DMS79 (cell line): ENCODE results near the gene NDST4.

Experiments used
- DNase-seq: peaks from one replicate; lab custom pipeline; 2025; lab: John Stamatoyannopoulos, UW

The NDST4 gene

DNA sequence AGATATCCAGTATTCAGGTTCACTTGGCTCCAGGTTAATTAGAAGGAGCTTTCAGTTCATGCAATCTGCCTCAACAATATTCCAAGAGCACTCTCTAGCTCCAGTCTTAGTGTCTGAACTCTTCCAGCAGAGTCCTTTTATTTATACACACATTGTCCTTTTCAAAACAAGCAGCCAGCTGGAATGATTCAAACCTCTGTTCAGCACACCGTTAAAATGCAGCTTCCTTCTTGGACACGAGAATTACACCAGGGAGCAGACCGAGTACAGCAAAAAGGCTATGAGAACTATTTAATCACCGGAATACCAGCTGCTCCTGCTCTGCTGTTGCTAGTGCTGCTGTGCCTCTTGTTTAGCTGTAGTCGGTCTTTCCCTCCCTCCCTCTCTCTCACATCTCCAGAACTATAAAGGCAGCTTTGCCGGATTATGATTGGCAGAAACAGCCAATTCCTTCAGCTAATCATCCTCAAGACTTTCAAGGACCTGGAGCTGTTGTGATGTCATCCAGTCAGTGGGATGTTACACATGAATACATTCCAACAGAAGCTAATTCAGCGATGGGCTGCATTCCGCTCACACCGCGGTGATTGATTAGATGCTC, at the start of gene NDST4:
NDST4 (minus strand) TSS at position 115 of the 601 bp plus-strand sequence. CDS start 36,584 bp downstream, outside the sequence.
- DNase-seq, result no peak

DNA sequence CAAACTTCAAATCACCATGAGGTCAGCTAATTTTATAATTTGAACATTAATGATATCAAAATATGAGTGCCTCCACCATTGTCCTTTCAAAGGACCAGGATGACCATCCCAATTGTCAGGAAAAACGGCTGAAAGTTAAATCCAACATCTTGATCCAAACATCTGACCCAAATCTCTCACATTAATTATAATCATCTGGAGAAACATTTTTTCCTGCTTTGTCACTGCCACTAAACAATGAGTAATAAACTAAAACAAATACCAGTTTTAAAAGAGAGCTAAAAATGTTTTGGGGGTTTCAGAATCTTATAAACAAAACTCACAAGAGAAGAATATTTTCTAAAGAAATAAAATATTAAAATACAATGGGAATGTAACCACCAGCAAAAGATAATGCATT, 45.7 kb upstream of the NDST4 start:
- DNase-seq, result no peak

DNA sequence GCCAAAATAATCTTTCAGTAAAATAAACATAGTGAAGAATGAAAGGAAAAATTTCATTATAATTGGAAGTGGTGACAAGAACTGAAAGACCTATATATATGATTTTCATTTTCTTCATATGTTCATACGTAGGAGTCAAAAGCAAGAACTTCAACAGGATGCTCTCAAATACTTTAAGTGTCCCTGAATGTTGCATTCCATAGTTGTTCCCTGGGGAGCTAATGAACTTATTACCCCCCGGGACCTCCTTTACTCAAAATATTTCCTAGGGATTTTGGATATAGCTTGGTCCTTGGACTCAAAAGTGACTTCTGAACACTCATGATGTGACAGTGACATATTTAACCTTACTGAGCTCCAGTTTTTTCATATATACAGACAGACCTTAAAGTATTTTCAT, 44.9 kb upstream of the NDST4 start:
- DNase-seq, result no peak

DNA sequence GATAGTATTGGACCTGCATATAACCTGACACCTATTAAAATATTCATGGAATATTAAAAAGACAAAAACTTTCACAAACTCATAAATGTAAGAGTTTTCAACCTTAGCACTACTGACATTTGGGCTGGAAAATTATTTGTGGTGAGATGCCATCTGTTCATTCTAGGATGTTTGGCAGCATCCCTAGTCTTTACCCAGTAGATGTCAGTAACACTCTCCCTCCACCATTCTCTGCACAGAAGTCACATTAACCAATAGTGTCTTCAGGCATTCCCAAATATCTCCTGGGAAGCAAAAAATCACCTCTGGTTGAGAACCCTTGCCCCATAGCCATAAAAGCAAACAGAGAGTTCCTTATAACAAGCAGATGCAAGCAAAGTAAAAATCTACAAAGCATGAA, 41.4 kb upstream of the NDST4 start:
- DNase-seq, result no peak

DNA sequence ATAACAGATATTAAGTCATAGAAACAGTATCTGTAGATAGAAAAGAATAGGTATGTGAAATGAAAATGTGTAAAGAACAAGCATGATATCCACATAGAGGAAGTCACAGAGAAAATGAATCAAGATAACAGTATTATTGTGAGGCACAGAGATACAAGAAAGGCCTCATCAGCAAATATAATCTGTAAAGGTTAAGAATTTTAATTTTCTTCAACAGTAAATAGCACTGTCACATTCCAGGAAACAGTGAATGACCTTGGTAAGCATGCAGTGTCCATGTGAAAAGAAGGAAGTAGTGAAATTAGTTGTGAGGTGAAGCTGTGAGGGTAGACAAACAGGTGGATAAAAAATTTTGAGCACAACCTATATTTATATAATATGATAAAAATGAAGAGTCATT, 39.5 kb upstream of the NDST4 start:
- DNase-seq, result no peak

DNA sequence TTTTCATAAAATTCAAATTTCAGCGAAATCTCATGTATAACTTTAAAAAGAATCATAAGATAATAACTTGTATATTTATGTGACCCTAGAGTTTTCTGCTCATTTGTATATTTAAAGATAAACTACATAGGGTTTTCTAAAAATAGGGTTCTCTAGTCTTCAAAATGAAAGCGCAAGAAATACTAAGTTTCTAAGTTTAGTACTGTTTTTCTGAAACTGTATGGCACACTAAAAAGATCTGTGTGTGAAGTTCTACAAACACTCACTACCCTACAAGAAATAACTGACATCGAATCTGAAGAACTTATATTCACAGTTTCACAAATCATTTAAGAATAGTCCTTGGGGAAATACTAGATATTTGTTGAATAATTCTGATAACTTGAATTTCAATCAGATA, 38.7 kb upstream of the NDST4 start:
- DNase-seq, result no peak

DNA sequence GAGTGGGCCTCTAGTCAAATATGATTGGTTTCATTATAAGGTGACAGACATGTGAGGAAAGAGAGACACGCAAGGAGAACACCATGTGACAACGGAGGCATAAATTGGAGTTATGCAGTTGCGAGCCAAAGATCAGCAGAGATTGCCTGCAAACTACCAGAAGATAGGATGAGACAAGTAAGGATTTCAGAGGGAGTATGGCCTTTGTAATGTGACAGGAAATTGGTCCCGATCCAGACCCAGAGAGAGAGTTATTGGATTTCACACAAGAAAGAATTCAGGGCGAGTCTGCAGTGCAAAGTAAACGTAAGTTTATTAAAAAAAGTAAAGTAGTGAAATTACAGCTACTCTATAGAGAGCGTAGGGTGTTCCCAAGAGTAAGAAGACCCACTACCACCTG, 35.7 kb upstream of the NDST4 start:
- no peak for DNase-seq

DNA sequence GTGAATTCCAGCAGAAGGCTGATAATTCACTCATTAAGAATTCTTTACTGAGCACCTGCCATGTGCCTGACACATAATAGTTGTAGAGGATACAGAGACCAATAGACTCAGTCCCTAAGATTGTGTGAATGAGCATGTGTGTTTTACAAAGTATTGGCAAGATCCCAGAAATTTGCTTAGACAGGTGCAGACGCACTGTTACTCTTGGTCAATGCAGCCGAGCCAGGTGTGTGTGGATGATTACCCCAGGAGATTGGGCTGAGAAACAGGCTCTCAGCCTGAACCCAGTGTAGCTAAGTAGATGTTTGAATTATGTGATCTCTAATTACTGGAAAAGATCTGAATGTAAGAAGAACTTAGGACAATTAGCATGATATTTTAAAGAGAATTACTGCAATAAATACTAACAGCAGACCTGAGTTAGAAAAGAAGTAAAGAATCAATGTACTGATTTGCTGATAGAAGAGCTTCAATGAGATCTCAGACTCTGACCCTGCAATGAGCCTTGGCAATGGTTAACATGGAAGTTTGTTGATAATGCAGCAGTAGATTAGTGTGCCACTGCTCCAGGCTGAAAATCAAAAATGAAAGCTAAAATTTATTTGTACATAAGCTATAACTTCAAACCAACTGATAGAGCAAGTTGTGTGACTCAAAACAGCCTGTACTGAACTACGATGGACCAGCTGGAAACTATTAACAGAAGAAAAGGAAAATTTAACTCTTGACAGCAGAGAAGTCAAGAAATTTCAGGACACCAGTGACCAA, 32.2 kb upstream of the NDST4 start:
- no peak for DNase-seq

DNA sequence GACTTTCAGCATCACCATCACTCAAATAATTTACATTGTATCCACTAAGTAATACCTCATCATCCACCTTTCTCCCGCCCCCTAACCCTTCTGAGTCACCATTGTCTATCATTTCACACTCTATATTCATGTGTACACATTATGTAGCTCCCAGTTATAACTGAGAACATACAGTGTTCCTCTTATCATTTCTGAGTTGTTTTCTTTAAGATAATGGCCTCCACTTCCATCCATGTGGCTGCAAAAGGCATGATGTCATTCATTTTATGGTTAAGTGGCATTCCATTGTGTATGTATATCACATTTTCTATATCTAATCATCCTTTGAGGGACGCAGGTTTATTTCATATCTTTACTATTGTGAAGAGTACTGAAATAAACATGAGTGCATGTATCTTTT, 14.6 kb upstream of the NDST4 start:
- DNase-seq, result no peak

DNA sequence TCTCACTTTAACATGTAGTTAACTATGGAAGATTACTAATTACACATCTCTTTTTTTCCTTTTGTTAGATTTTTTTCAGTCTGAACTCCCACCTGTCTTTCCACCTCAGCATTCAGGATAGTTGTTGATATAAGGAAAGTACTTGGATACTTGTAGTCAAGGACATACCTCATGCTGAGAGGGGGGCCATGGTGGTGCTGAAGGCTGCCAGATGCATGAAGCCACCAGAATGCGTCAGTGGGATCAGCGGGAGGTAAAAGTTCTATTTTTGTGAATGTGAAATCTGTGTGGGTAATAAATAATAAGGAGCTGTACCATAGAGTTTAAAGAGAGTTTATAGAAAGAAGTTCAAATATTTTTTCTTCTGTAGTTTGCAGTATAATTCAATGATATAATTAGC, 13.1 kb upstream of the NDST4 start:
- DNase-seq, result no peak

DNA sequence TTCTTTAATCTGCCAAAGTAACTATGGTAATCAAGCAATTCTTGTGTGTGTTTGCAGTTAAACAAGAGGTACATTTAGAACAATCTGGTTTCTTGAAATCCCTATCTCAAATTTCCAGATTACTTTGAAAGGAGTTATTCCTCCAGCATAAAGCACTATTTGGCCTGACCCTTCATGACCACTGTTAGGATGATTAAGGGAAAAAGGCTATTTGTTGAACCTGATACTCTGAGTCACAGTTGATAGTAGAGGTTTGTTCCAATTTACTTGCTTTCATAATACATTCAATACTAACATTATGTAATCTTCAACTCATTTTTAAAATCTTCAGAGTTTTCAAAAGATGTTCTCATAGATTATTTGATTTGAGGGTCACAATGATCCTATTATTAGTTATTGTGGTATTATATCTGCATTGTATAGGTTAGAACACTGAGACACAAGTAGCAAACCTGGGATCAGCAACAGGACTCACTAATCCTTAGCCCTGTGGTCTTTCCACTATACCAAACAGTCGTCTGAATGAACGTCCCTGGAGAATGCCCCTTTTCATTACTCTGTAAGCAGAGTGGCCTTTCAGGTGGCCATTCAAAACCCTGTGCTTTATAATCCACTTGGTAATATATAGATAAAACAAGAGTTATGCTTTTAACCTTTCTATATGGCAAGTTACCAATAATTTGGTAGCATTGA, 8.1 kb upstream of the NDST4 start:
- no peak for DNase-seq

DNA sequence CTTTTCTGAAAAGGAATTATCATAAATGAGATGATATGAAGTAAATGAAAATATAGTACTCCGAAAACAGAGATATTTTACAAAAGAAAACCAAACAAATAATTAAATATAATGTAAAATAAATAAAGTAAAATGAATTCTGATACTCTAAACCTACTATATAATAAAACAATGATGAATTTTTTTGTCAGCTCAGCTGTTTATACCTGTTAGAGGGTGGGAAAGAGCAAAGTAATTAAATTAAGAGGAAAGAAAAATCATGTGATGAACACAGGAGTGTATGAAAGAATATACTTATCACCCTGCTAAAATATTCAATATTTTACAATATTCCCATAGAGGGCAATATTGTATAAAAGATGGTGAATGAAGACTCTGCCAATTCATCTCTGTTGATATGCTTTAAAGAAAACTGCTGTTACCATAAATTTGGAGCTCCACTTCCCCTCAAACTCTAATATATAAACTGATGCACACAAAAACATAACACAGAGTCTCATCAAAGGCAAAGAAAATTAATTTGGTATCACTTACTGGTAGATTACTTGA, 6.5 kb upstream of the NDST4 start:
- no peak for DNase-seq

DNA sequence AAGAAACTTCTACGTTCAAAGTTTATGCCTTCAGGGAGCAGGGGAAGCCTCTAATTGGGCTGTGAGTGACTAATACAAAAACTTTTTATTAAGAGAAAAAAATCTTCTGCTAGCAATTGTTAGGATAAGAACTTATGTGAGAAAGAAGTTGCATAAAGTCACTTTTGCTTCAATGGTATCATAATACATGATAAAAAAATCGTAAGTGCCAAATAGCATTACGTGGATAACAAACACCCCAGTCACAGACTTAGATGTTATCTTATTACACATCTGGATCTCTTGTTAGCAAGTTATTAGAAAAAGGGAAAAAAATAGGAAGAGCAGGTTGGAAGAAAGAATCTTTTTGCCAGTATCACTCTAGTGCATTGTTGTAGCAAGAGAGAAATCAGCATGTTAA, 4.2 kb upstream of the NDST4 start:
- DNase-seq, result no peak

DNA sequence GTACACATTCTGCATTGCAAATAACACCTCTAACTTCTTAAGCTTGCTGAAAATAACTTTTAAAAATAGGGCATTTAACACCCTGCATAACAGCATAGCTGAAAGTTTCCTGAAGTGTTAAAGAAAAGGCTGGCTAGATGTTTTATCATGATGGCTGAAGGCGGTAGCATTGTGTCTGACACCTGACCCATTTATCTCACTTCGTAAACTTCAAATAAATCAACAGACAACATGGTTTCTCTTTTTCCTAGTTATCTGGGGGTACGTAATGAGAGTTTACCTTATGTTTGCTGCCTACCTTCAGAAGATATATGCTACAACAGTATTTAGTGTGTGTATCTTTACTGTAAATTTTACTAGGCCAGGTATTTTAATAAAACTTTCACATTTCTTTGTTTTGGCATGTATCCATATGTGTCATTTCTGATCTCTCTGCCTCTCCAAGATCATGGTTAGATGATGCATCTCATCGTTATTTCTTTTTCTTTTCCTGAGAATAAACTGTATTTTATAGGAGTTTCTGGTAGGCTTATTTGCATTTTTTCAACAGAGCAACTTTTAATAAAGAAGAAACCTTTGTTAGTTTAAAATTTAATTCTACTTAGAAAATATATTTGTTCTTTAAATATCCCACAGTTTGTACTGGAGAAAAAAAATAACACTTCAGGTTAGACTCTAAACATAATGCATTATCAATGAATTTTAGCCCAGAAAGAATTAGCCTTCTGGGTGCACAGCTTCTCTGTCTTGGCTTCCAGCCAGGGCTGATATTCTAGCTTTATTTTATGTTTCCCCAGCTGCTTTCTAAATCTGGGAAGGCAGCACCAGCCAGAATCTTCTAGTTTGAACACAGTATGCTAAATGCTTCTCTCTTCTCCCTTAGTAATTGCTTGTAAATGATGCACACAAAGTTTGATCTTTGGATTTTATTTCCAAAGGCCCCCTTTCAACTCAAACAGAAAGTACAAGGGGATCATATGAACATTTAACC, 2.9 kb downstream of the NDST4 start:
- no peak for DNase-seq

DNA sequence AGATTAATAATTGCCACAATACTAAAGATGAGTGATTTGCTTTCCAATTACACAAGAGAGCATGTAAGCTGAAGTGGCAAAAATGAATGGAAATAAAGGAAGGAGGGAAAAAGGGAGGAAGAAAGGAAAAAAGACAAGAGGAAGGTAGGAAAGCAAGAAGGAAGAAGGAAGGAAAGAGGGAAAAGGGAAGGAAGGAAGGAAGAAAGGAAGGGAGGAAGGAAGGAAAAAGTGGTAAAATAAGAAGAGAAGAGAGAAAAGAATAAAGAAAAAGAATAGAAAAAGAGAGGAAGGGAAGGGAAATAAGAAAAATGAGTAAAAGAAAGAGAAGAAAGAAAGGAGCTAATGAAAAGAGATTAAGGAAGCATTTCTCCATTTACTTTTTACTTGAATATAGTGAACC, 4.6 kb downstream of the NDST4 start:
- DNase-seq, result no peak

DNA sequence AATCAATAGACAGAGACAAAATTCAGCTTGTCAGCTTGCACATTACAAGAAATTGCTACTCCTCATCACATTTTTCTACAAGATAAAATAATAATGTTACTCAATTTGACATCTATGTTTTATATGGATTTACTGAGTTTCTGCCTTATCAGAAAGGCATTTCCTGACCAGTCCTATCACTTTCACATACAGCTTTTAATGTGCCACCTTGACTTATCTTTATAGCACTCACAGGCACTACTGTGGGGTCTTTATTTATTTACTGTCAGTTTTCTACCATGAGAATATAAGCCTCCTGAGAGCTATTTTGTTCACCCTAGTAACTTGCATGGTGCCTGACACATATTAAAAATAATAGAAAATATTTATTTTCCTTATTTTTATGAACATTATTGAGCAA, 6.0 kb downstream of the NDST4 start:
- DNase-seq, result no peak

DNA sequence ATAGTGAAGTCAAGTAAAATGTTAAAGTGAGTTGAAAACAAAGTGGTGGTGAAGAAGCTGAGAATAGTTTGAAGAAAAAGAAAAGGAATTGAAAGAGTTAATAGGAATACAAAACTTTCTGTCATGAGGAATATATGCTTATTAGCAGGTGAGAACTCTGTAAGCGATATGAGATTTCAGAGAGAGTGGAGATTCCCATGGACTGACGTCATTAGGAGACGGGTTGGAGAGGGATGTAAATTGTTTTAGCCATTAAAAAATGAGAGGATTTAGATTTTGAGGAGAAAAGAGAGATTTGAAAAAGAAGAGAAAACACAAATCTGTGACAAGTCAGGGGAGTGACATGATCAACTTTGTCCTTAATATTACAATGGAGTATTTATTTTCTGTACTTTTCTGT, 11.7 kb downstream of the NDST4 start:
- DNase-seq, result no peak

DNA sequence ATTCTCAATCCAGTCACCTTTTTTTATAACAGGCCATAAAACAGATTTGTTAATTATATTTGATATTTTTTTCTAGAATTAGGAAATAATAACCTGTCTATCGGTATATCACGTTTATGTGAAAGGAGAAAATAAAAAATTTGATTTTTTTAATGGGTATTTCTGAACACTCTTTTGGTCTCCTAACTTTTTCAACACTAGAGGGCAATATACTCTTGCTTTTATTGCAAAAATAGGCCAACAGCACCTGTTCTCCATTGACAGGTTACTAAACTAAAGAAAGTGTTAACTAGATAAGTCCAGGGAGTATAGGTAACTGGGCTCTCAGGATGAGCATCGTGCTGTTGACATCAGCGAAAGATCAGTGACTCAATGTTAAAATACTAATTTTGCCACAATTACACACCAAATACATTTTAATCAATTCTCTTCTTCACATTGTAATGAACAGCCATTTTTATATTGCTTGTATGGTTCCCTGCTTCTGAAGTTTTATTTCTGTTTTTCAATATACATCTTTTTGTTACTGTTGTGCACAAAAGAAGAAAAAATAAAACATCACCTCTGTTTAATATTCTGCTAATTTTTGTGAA, 22.8 kb downstream of the NDST4 start:
- DNase-seq, result no peak

DNA sequence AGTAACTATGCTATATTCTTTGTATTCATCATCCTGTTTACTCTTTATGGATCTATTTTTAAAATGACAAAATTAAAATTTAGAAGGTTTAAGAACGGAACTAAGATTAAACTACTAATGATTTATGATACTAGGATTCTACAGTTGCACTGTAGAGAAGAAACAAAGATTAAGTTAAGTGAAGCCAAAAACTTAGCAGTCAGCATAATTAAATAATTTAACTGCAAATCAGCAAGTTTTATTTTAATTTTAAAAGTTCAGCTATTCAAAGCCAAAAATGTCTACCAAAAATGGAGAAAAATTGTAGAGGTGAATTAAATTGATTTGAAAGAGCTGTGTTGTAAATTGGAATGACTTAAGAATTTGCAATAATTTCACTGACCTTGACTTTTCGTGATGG, 30.8 kb downstream of the NDST4 start:
- no peak for DNase-seq

DNA sequence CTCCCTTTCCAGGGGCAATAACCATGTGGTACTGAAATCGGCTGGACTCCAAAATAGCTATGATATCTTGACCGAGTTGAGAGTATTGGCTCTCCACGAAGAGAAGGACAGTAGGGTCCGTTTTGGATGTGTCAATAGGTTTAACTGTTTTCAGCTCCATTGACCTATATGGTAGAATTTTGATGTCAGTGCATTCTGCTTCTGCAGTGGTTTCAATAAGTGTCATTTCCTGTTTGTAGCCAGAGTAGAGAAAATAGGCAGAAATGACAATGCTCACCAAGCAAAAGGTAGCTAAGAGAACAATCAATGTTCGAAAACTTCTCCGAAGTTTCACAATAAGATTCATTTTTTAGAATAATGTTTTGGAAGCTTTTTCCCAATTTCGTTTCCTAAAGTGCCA, 36.7 kb downstream of the NDST4 start:
- no peak for DNase-seq

DNA sequence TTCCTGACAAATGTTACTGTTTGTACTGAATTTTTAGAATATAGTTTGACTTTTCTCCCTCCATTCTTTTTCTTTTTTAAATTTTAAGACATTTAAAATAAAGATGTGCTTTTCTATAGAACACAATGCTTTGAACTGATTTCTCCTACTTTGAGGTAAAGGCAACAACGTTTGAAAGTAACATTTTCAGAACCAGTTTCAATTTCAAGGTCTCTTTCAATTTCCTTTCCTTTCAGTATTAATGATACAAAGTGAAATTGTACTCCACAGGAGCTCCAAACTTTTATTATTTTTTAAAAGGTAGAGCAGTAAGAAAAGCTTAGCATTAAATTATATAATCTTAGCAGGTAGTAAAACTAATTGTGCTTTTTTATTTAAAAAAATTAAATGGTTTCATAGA, 54.9 kb downstream of the NDST4 start:
- DNase-seq, result no peak

DNA sequence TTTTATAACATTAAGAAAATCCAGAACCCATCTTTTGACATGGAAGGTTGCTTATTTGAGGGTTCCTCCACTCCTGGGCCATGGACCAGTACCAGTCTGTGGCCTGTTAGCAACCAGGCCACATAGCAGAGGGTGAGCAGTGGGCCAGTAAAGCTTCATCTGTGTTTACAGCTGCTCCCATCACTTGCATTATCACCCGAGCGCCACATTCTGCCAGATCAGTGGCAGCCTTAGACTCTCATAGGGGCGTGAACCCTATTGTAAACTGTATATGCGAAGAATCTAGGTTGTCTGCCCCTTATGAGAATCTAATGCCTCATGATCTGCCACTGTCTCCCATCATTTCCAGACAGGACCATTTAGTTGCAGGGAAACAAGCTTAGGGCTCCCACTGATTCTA, 58.6 kb downstream of the NDST4 start:
- DNase-seq, result no peak
